Loucy (cell line): ENCODE measurements around the gene ACAP1.

Source experiments
- CTCF ChIP-seq: fragments of 200-600 bp; sonication (generic); conservative IDR thresholded peaks from 2 replicates; pipeline ENCODE4 v1.5.1; 2014; ENCODE audit warnings: mild to moderate bottlenecking, antibody characterized with exemption, low read length
- EZH2phosphoT487 ChIP-seq: fragments of 200-600 bp; IDR thresholded peaks from 2 replicates; pipeline ENCODE4 v1.6.1; 2018; ENCODE audit warnings: antibody characterized with exemption, mild to moderate bottlenecking, moderate library complexity, borderline replicate concordance

DNA sequence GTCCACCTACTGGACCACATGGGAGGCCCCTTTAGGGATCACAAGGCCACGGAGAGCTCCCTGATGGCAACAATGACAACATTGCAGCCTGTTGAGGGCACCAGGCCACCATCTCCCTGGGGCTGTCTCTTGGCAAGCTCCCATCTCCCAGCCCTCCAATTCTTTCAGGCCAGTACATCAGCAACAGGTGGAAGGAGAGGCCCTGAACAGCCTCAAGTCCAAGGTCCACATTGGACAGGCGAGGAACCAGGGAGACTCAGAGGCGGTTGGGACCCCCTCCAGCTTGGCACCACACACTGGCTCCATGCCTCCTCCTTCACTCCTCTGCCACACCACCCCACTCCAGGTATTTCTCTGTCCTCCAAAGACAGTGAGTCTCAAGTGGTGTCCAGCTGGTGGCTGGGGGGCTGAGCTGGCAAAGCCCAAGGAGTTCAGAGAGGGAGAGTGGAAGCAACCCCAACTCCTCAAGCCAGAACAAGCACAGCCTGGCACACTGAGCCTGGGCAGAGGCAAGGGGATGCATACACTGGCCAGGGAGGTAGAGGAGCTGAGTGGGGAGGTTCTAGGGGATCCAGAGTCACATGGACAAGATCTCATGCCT, 1.3 kb upstream of the ACAP1 start:
- no peak for TF ChIP-seq CTCF
- no peak for TF ChIP-seq EZH2phosphoT487
